Tibial nerve (tissue), 4 donors: ENCODE data around the gene TBC1D22A. TPM values are rescaled to one million over a fixed set of nuclear protein-coding genes. Genes with fewer than 3 reads are reported as not detected.

Experiments
- DNase-seq, 2 donors: peaks; one replicate each; pipeline ENCODE4 v3.0.0-alpha.2; 2019; ENCODE audit warnings: low spot score in 2 of 2
- H3K27ac ChIP-seq, 4 donors: fragments of 200-600 bp; sonication (generic) in 3 of 4; one replicate each; pipeline ENCODE4 v1.5.1; 2017 to 2019; ENCODE audit warnings: mild to moderate bottlenecking in 1 of 4
- H3K27me3 ChIP-seq, 2 donors: fragments of 200-600 bp; sonication (generic) in 1 of 2; one replicate each; pipeline versions ENCODE4 v1.5.1 to v1.6.0; 2017 to 2019
- H3K36me3 ChIP-seq, 3 donors: fragments of 200-600 bp; sonication (generic); one replicate each; pipeline ENCODE4 v1.5.1; 2018 to 2019
- H3K4me1 ChIP-seq, 4 donors: fragments of 200-600 bp; sonication (generic) in 3 of 4; one replicate each; pipeline ENCODE4 v1.5.1; 2017 to 2019
- H3K4me3 ChIP-seq, 4 donors: fragments of 200-600 bp; sonication (generic) in 3 of 4; one replicate each; pipeline ENCODE4 v1.5.1; 2017 to 2019; ENCODE audit warnings: mild to moderate bottlenecking in 1 of 4, moderate library complexity in 1 of 4
- H3K9me3 ChIP-seq, 4 donors: fragments of 200-600 bp; sonication (generic) in 3 of 4; one replicate each; pipeline ENCODE4 v1.5.1; 2017 to 2019
- EP300 ChIP-seq, 2 donors: sonication (generic); formaldehyde crosslinking; IDR thresholded peaks; one replicate each; pipeline ENCODE4 v1.6.1; 2017; ENCODE audit warnings: antibody characterized with exemption in 2 of 2, mild to moderate bottlenecking in 1 of 2
- POLR2A ChIP-seq, 2 donors: fragments of 450-650 bp; IDR thresholded peaks; one replicate each; pipeline ENCODE4 v1.6.1; 2017; ENCODE audit warnings: antibody characterized with exemption in 2 of 2, mild to moderate bottlenecking in 2 of 2, moderate library complexity in 2 of 2
- WGBS, 2 donors: methylation state at CpG; one replicate each; pipeline ENCODE4 v1.1.5; 2018; 5-methylcytosine and 5-hydroxymethylcytosine counted together
- total RNA-seq, 4 donors: library from RNA; depleted of rRNA; stranded (reverse); fragments of >200 nt; gene quantifications; one replicate each; pipeline ENCODE4 v1.1.0, GENCODE V29; 2016
- TF ChIP-seq, protein P1 (sequence below), 5 experiments: fragments of 200-600 bp in 3 of 5; fragments of 450-650 bp in 2 of 5; sonication (generic) in 3 of 5; IDR thresholded peaks; one replicate each; pipeline ENCODE4 v1.5.1; 2016 to 2019; ENCODE audit warnings: antibody characterized with exemption in 5 of 5, mild to moderate bottlenecking in 3 of 5, moderate library complexity in 2 of 5

TBC1D22A gene
- total RNA-seq, 4 donors from 2014 or later: 27.3 to 35.4 (median 29.3) TPM

GRCh38 chr22:46835693-46836092, 73.2 kb downstream of the TBC1D22A start:
- peaks cover 0 to 4% (median 0%) of the 10 kb centered on the region in 4 donors for H3K4me1 ChIP-seq
- H3K27ac ChIP-seq: no peak overlapping the region
- no peak overlapping the region for H3K4me3 ChIP-seq
- peaks cover 0 to 3% (median 0%) of the 10 kb centered on the region in 3 donors for H3K36me3 ChIP-seq
- WGBS, 2 donors: 95 to 99% methylated on average over 2 of the region's 2 CpGs
- peaks cover 0 to 19% (median 0%) of the 10 kb centered on the region in 4 donors for H3K9me3 ChIP-seq
- no peaks in the 10 kb centered on the region for H3K27me3 ChIP-seq
- DNase-seq: no peak
- TF ChIP-seq POLR2A (IDR thresholded peaks at IDR 0.05) (no peak), EP300 (IDR thresholded peaks at IDR 0.05) (no peak)
- TF ChIP-seq, protein P1, sequence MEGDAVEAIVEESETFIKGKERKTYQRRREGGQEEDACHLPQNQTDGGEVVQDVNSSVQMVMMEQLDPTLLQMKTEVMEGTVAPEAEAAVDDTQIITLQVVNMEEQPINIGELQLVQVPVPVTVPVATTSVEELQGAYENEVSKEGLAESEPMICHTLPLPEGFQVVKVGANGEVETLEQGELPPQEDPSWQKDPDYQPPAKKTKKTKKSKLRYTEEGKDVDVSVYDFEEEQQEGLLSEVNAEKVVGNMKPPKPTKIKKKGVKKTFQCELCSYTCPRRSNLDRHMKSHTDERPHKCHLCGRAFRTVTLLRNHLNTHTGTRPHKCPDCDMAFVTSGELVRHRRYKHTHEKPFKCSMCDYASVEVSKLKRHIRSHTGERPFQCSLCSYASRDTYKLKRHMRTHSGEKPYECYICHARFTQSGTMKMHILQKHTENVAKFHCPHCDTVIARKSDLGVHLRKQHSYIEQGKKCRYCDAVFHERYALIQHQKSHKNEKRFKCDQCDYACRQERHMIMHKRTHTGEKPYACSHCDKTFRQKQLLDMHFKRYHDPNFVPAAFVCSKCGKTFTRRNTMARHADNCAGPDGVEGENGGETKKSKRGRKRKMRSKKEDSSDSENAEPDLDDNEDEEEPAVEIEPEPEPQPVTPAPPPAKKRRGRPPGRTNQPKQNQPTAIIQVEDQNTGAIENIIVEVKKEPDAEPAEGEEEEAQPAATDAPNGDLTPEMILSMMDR (IDR thresholded peaks at IDR 0.05): no peak

GRCh38 chr22:46841522-46841921, 79.1 kb downstream of the TBC1D22A start:
- no peak for TF ChIP-seq EP300 (IDR thresholded peaks at IDR 0.05)
- TF ChIP-seq, protein P1 (IDR thresholded peaks at IDR 0.05): no peak
- no peak for TF ChIP-seq POLR2A (IDR thresholded peaks at IDR 0.05)
- H3K4me3 ChIP-seq: no peak overlapping the region
- H3K27me3 ChIP-seq: no peaks in the 10 kb centered on the region
- no peak overlapping the region for H3K27ac ChIP-seq
- no peak for DNase-seq
- H3K4me1 ChIP-seq: peaks cover 0 to 31% (median 7%) of the 10 kb centered on the region in 4 donors
- no peaks in the 10 kb centered on the region for H3K36me3 ChIP-seq
- H3K9me3 ChIP-seq: no peaks in the 10 kb centered on the region
- 80 to 85% methylated on average over 3 of the region's 3 CpGs for WGBS, 2 donors

DNA sequence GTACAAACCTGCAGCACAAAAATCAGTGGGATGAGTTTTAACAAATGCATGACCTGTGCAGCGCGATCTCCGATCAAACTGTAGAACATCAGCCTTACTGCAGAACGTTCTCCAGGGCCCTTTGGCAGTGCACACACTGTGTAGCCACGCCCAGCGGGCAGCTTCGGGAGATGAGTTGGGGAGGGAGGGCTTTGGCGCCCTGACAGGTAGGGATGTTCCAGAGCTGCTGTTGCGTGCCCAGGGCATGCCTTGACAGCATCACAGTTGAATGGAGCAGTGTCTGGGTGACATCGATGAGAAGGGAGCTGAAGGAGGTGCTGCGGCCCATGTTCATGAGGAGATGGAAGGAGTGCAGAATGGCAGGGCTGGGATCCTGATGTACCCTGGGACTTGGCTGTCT, 80.2 kb downstream of the TBC1D22A start:
- 82 to 89% methylated on average over 11 of the region's 11 CpGs for WGBS, 2 donors

GRCh38 chr22:46843821-46844255, 81.4 kb downstream of the TBC1D22A start:
- Histone ChIP-seq H3K27me3 (no peaks in the 10 kb centered on the region), H3K4me3 (no peak overlapping the region), H3K36me3 (peaks cover 0 to under 1% (median 0%) of the 10 kb centered on the region in 3 donors), H3K9me3 (no peaks in the 10 kb centered on the region), H3K4me1 (peaks cover 0 to 31% (median 7%) of the 10 kb centered on the region in 4 donors), H3K27ac (peak overlapping the region in 3 of 4 donors; percentile 47 to 80 (median 69))
- DNase-seq: no peak
- 65 to 71% methylated on average over 8 to 9 of the region's 10 CpGs for WGBS, 2 donors
- TF ChIP-seq, protein P1 (IDR thresholded peaks at IDR 0.05): no peak
- no peak for TF ChIP-seq EP300 (IDR thresholded peaks at IDR 0.05)
- peak in 1 of 2 donors; percentile 13 for TF ChIP-seq POLR2A (IDR thresholded peaks at IDR 0.05)

More for the DNA sequence above, 80.2 kb downstream of the TBC1D22A start:
- peak overlapping the region in 2 of 4 donors; percentile 47 to 80 for H3K27ac ChIP-seq
- no peaks in the 10 kb centered on the region for H3K9me3 ChIP-seq
- H3K27me3 ChIP-seq: no peaks in the 10 kb centered on the region
- H3K36me3 ChIP-seq: no peaks in the 10 kb centered on the region
- DNase-seq: no peak
- no peak overlapping the region for H3K4me3 ChIP-seq
- TF ChIP-seq EP300 (IDR thresholded peaks at IDR 0.05) (no peak), POLR2A (IDR thresholded peaks at IDR 0.05) (no peak)
- TF ChIP-seq, protein P1 (IDR thresholded peaks at IDR 0.05): no peak
- peaks cover 0 to 31% (median 7%) of the 10 kb centered on the region in 4 donors for H3K4me1 ChIP-seq

DNA sequence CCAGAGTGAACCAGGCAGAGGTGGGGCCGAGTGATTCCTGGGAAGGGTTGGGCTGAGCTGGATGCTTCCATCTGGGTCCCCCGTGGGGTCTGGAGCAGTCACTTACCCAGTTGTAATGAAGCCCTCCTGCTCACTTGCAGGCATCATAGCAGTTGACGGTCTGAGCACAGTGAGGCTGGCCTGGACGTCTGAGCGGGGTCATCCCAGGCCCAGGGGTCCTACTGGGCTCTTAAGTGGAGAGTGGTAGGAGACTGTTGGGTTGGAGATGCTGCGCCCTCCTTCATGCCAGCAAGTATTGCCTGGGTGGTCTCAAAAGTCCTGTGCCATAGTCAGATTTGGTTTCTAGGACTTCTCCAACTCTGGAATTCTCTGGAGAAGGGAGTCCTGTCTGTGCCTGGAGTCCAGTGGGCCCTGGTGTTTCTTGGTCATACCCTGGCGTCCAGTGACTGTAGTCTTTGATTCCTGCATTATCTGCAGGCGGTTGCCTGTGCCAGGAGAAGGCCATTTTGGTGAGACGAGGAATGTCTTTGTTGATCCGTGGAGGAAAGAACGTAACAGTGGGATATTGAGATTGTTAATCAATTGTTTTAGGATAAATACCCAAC, 82.3 kb downstream of the TBC1D22A start:
- peak overlapping the region in 2 of 4 donors; percentile 11 to 33 for H3K4me3 ChIP-seq
- no peak for DNase-seq
- H3K9me3 ChIP-seq: no peaks in the 10 kb centered on the region
- peak overlapping the region; percentile 10 to 80 (median 58) for H3K27ac ChIP-seq
- 66 to 70% methylated on average over 10 to 11 of the region's 11 CpGs for WGBS, 2 donors
- TF ChIP-seq, protein P1 (IDR thresholded peaks at IDR 0.05): no peak
- TF ChIP-seq EP300 (IDR thresholded peaks at IDR 0.05) (no peak), POLR2A (IDR thresholded peaks at IDR 0.05) (no peak)
- peaks cover 0 to 31% (median 7%) of the 10 kb centered on the region in 4 donors for H3K4me1 ChIP-seq
- peaks cover 0 to 7% (median 0%) of the 10 kb centered on the region in 3 donors for H3K36me3 ChIP-seq
- H3K27me3 ChIP-seq: no peaks in the 10 kb centered on the region
